GM19238 (cell line): ENCODE data around the gene COIL.
"Not testable (repeated sequence)": the region's sequence is repeated elsewhere in the genome, so short reads cannot be mapped to it uniquely, and the experiment has no call there.

Experiments
- DNase-seq: peaks from one replicate; pipeline ENCODE4 v3.0.0; 2011; ENCODE audit warnings: low spot score; ENCODE audit not compliant: insufficient read length

The COIL gene

DNA sequence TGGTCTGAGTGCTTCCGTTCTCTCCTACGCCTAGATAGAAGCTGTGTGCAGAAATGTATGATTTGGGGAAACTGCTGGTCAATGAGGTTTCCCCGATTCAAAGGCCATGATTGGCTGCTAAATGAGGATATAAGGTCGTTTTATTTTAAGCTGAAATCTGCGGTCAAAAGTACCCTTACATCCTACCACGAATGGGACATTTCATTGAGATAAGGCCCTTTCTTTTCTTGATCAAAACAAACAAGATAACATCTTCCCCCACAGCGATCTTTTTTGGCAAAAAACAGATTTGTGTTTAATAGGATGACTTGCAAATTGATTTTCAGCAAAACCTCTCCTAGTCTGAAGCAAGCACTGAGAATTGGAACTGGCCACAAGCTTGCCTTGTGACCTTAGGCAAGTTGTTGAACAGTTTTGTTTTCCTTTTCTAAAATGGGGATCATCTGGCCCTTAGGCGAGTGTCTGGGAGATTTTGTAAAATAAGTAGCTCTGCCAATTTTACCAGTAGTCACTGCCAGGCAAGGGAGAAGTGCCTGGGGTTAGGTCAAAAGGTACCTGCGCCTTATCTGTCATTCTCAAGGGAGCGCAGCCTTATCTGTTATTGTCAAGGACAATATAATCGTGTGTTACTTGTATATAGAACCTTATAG lies 17.7 kb upstream of the COIL start:
- no peak for DNase-seq

GRCh38 chr17:56977673-56978395 lies 17.0 kb upstream of the COIL start, which contains the start of gene SCPEP1:
SCPEP1 (plus strand) TSS chr17:56978131; CDS start chr17:56978160, 29 bp downstream.
- DNase-seq, result peak; percentile 85

DNA sequence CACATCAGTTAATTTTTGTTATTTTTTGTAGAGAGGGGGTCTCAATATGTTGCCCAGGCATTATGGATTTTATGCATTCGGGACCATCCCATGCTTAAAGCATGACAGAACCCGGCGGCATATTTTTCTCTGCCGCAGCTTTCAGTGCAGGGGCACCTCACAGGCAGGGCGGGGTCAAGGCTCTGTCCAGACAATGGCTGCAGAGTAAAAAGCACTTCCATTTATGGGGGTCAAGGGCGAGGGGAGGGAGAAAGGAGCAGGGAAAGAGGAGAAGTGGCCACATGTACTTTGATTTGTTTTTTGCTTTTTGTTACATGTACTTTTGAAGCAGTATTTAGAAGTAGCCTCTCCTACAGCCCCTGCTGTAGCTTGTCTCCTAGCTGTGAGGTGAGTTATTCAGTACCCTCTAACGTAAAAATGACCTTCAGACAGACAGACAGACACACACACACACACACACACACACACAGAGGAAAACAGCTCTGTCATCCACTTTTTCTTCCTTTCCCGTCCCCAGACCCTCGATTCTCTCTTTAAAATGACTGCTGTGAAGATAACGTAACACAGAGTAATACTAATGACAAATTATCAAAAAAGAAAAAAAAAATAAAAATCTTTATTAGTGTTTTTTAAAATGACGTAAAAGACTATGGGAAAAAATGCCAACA lies 16.2 kb upstream of the COIL start:
- no peak for DNase-seq

- no peak for DNase-seq
Observed at GRCh38 chr17:56975656-56976055, 14.8 kb upstream of the COIL start.

- DNase-seq, result no peak
Observed at GRCh38 chr17:56974055-56974454, 13.2 kb upstream of the COIL start.

GRCh38 chr17:56973520-56973919 lies 12.7 kb upstream of the COIL start:
- DNase-seq, result no peak

- no peak for DNase-seq
Observed at GRCh38 chr17:56972111-56972730, 11.4 kb upstream of the COIL start.

GRCh38 chr17:56970974-56971373 lies 10.1 kb upstream of the COIL start:
- DNase-seq, result no peak

DNA sequence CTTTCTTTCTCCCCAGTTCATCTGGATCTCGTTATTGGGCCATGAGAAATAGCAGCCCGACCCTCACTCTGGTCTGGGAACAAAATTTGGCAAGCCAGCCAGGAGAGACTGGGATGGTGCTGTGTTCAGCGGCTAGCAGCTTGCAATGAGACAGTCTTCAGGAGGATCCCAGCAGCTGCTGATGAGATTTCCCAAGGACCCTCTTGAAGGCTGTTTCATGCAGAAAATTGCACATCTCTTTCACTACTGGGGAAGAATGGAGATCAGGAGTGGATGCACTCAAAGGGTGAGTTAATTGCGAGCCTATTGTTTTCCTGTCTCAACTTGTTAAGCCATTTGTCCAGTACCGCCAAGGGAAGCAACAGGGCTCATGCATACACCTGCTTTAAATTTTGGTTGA lies 5.5 kb upstream of the COIL start:
- DNase-seq, result no peak

- not testable (repeated sequence) for DNase-seq
Observed at GRCh38 chr17:56965681-56966080, 4.8 kb upstream of the COIL start.

DNA sequence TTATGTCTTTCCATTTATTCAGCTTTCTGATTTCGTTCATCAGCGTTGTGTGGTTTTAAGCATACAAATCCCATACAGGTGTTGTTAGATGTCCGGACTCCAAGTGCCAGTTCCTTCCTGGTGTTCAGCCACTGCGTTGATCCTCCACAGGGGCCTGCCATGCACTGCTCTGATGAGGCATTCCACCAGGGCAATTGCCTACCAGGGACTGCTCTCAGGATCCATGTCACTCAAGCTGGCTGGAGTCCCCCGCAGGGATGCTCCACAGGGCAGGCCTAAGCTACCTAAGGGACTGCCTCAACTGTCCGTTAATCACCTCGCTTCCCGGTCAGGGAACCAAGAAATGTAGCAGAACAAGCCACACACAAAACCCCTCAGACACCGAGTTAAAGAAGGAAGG lies 4.4 kb upstream of the COIL start:
- not testable (repeated sequence) for DNase-seq

GRCh38 chr17:56956992-56957391 lies 3.9 kb downstream of the COIL start:
- no peak for DNase-seq

DNA sequence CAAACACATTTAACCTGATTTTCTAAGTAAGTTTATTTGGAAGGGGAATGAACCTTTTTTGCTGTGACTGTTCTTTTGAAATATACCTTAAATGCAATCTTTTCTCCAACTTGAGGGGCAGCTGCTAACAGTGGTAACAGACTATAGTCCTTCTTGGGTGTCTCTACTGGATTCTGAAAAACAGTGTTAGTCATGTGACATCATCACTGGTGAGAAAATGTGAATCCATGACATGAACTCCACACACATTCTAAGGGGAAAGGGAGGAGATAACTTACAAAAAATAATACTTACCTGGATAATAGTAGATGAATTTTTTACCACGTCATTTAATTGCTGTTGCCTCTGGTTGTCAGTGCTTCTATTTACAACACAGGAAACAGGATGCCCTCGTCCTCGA lies 11.3 kb downstream of the COIL start:
- no peak for DNase-seq

DNA sequence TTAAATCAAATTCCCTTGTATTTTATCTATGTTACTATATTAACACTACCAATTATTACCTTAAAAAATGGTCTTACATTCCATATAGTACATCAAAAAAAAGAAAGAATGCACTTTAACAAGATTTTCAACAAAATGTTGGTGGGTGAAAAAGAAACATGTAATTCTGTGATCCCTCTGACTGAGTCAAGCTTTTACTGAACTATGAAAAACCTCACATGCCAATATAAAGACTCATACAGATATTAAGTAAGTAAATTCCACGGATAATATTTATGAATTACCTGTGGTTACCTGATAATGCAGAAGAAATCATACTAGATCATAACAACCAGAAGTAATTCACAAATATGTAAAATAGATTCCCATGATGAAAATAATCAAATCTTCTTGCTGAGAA lies 12.4 kb downstream of the COIL start:
- no peak for DNase-seq

DNA sequence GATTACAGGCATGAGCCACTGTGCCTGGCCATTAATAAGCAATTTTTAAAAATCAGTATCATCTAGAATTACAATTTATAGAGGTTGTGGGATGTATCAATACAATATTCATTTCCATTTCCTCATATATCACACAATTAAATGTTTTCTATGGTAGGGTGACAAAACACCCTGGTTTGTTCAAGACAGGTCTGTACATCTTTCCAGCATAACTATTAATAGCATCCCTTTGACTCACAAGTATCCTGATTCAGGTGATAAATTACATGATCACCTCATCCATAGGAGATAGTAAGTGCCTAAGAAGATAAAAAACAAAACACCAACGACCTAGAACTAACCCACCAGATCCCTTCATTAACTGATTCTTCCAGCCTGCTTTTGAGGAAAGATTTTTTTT lies 13.1 kb downstream of the COIL start:
- no peak for DNase-seq

DNA sequence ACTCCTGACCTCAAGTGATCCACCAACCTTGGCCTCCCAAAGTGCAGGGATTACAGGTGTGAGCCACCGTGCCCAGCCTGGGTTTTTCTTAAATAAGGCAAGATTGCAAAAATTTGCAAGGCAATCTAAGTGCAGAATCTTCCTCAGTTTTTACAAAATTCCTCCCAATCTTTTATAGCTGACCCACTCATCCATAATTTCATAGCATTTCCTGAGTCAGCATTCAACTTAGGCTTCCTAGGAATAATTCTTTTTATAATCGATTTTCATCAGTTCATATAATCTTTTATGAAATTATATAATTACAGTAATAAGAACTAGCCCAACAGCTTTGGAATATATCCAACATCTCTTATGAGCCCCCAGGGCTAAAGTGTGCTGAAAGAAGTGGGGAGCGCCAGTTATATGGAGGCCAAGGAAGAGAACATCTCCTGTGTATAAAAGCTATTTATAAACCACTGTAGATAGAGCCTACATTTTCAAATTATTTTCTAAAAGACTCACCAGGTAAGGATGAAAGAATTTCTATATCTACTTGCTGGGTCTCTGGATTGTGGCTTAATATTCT lies 14.8 kb downstream of the COIL start:
- DNase-seq, result no peak

DNA sequence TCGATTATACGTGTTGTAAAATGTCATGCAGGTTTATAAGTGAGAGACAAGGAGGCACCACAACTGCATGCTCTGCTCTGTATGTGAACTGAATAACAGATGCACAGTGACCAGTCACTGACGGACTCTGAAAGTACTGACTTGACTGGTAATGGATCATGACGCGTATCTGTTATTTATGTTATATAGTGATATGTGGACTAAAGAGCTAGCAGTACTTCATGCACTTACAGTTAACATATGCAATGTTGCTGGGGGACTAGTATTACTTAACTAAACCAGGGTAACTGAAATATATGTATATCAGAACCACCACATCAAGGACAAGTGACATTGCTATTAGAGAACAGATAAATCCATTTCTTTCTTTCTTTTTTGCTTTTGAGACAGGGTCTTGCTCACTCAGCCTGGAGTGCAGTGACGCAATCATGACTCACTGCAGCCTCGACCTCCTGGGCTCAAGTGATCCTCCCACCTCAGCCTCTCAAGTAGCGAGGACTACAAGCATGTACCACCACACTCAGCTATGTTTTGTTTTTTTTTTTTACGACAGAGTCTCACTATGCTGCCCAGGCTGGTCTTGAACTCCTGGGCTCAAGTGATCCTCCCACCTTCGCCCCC lies 17.2 kb downstream of the COIL start:
- no peak for DNase-seq

DNA sequence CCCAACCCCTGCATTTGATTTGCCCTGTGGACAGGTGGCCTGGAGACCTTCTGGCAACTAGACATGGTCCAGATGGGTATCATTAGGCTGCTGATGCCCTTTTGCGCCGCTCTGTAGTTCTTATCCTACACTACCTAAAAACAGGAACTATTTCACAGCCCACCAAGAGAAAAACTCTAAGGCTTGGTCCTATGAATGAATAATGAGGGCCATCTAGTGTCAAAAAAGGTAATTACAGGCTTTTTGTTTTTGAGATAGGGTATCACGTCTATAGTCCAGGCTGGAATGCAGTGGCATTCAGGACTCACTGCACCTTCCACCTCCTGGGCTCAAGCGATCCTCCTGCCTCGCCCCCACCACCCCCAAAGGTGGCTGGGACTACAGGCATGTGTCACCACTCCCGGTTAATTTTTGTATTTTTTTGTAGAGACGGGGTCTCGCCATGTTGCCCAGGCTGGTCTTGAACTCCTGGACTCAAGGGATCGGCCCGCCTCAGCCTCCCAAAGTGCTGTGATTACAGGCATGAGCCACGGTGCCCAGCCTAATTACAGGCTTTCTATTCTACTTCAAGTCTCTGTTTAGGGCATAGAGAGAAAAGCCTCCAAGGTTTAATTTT lies 20.9 kb downstream of the COIL start:
- DNase-seq, result peak; percentile 30

DNA sequence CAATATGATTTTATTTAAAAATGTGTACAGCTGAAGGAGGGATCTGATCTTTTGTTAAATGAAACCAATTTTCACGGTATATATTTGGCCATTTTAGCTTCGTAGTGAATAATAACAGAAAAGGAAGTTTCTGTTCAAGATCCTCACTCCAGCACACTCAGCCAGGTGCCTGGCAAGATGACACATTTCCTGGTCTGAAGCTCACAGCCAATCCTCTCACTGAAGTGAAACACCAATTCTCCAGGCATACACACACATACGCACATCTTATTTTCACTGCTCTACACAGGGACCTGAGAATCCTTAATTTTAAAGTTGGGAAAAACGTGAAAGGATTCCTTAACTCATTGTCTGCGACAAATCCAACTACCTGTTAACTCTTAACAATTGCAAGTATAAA lies 22.6 kb downstream of the COIL start:
- not testable (repeated sequence) for DNase-seq

- no peak for DNase-seq
Observed at GRCh38 chr17:56937687-56938086, 23.2 kb downstream of the COIL start.
